Esophagus squamous epithelium (tissue), 4 donors: ENCODE measurements around the gene MICALL2.

ENCODE experiments used
- CTCF ChIP-seq, 6 experiments: fragments of 450-650 bp in 4 of 6; fragments of 200-600 bp in 2 of 6; sonication (generic) in 2 of 6; IDR thresholded peaks; one replicate each; pipeline ENCODE4 v1.5.1; 2016 to 2019; ENCODE audit warnings: antibody characterized with exemption in 6 of 6, mild to moderate bottlenecking in 4 of 6, moderate library complexity in 4 of 6
- POLR2A ChIP-seq, 4 donors: fragments of 450-650 bp; IDR thresholded peaks; one replicate each; pipeline ENCODE4 v1.6.1; 2017; ENCODE audit warnings: antibody characterized with exemption in 4 of 4, mild to moderate bottlenecking in 4 of 4, moderate library complexity in 3 of 4

GRCh38 chr7:1459920-1460820, 900 bp upstream of the MICALL2 start:
- TF ChIP-seq CTCF (IDR thresholded peaks at IDR 0.05), result no peak
- no peak for TF ChIP-seq POLR2A (IDR thresholded peaks at IDR 0.05)
